Mammary epithelial cell (primary cell): ENCODE measurements around the gene PHTF2.

Experiments used
- EZH2 ChIP-seq: IDR thresholded peaks from 2 replicates; pipeline ENCODE4 v1.6.1; 2012; ENCODE audit warnings: low read length, inconsistent platforms, borderline replicate concordance
- TF ChIP-seq, protein P1 (sequence below), 2 donors: IDR thresholded peaks in 1 of 2; conservative IDR thresholded peaks in 1 of 2; 2 replicates each; pipeline ENCODE4 v1.5.1; 2011 to 2012; ENCODE audit warnings: inconsistent platforms in 2 of 2, low read length in 2 of 2, mild to moderate bottlenecking in 2 of 2, control low read depth in 1 of 2, low read depth in 1 of 2; ENCODE audit not compliant: insufficient read depth in 1 of 2; ENCODE audit errors: extremely low read depth in 1 of 2

DNA sequence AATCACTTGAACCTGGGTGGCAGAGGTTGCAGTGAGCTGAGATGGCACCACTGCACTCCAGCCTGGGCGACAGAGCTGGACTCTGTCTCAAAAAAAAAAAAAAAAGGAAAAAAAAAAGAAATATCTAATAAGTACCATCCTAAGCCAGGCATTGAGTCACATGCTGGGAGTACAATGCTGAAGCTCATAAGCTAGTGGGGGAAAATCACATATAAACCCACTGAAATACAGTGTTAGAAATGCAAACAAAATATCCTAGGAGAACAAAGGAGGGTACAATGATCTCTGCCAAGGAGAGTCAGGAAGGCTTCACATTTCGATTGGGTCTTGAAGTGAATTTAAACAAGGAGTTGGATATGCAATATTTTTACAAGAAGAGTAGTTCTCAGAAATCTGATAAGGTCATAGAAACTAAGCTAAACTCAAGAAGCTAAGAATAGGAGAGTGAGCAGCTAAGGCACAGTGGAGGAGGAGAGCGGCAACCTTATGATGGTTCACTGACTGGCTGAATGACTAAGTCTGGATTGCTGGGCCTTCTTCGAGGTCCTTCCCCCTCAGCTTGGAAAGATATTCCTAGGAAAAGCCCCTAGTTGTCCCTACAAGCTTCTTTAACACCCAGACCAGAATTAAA lies 115.5 kb downstream of the PHTF2 start:
- TF ChIP-seq, protein P1, sequence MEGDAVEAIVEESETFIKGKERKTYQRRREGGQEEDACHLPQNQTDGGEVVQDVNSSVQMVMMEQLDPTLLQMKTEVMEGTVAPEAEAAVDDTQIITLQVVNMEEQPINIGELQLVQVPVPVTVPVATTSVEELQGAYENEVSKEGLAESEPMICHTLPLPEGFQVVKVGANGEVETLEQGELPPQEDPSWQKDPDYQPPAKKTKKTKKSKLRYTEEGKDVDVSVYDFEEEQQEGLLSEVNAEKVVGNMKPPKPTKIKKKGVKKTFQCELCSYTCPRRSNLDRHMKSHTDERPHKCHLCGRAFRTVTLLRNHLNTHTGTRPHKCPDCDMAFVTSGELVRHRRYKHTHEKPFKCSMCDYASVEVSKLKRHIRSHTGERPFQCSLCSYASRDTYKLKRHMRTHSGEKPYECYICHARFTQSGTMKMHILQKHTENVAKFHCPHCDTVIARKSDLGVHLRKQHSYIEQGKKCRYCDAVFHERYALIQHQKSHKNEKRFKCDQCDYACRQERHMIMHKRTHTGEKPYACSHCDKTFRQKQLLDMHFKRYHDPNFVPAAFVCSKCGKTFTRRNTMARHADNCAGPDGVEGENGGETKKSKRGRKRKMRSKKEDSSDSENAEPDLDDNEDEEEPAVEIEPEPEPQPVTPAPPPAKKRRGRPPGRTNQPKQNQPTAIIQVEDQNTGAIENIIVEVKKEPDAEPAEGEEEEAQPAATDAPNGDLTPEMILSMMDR (conservative IDR thresholded peaks at IDR 0.05 in 1 of 2, IDR thresholded peaks at IDR 0.05 in 1 of 2; ENCODE audit: extremely low read depth in 1 of 2, insufficient read depth in 1 of 2, low read depth in 1 of 2, low read length in 2 of 2), result no peak
- no peak for TF ChIP-seq EZH2
